Measurements from ENCODE around the gene SAYSD1.

The SAYSD1 gene

GRCh38 chr6:39108041-39108839, 6.7 kb downstream of the SAYSD1 start:
- H3K4me3 ChIP-seq (ENCODE audit: low read depth, low read length), result no peak overlapping the region

DNA sequence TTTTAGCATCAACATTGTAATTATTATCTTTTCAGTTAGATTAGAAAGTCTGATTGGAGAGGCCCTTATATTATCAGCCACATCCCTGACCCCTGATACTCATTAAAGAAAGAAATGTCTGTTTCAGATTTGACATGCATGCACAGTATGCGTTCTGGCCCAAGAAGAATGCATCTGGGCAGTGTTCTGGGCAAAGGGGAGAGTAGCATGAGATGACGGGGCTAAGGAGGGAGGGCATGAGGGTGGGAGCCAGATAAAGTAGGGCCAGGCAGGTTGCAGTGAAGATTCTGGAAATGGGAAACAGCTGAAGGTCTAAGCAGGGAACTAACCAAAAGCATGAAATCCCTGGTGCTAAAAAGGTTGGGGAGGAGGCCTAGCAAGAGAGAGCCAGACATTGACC, 7.3 kb downstream of the SAYSD1 start:
- no peak overlapping the region for H3K4me3 ChIP-seq (ENCODE audit: low read depth, low read length)

GRCh38 chr6:39107034-39107433, 8.0 kb downstream of the SAYSD1 start:
- no peak overlapping the region for H3K4me3 ChIP-seq (ENCODE audit: low read depth, low read length)

GRCh38 chr6:39104528-39104927, 10.5 kb downstream of the SAYSD1 start:
- H3K4me3 ChIP-seq (ENCODE audit: low read depth, low read length), result no peak overlapping the region

DNA sequence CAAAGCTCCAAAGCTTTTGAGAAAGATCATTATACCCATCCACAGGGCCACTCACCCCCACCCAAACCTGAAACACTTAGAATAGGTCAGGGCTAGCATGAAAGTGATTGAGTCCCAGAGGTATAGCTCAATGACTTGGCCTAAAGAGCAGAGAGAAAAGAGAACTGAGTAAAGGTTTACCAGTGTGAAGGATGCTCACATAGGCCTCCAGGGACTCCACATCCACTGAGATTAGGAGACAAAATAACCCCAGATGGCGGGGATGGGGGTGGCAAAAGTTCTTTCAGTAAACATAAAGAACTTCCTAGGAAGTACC, 12.2 kb downstream of the SAYSD1 start:
- H3K4me3 ChIP-seq (ENCODE audit: low read depth, low read length), result no peak overlapping the region

- H3K4me3 ChIP-seq (ENCODE audit: low read depth, low read length), result no peak overlapping the region
Measured at GRCh38 chr6:39102071-39102820, 12.7 kb downstream of the SAYSD1 start.

DNA sequence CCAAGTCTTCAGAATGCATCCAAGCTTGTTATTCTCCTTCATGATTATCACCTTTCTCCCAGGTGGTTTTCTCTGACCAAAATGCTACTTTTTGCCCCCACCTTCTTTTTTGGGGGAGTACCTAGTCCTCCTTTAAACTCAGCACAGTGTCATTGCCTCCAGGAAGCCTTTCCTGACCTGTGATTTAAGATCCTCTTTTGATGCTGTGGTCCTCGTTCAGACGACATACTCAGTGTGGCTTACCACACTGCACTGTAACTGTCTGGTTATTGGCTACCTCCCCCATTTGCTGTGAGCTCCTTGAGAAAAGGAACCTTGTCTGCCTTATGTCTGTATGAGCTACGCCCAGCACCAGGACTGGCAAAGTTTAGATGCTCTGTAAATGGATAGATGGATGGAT, 14.6 kb downstream of the SAYSD1 start:
- no peak overlapping the region for H3K4me3 ChIP-seq (ENCODE audit: low read depth, low read length)

GRCh38 chr6:39095578-39095977, 19.4 kb downstream of the SAYSD1 start:
- no peak overlapping the region for H3K4me3 ChIP-seq (ENCODE audit: low read depth, low read length)

DNA sequence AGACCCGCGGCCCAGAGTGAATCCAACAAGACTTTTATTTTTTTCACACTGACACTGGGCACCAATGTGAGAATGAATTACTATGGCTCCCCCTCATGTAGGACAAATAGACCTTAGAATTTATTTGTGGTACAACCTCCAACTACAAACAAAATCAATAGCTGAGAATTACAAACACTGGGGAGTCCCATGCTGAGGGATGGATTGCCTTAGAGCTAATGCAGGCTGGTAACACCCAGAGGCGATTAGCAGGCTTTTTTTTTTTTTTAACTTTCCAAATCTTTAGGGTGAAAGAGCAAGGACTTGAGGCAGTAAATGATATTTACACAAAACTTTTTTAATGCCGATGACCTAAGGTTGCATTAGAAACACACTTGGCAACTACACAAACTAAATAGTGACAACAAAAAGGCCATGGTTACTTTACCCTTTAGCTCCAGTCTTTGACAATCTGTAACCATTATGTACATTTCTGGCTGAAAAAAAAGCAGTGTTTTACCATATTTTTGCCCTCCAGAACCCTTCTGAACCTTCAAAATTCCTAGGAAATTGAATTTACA, 21.8 kb downstream of the SAYSD1 start:
- H3K4me3 ChIP-seq (ENCODE audit: low read depth, low read length), result no peak overlapping the region

GRCh38 chr6:39092124-39092523, 22.9 kb downstream of the SAYSD1 start:
- no peak overlapping the region for H3K4me3 ChIP-seq (ENCODE audit: low read depth, low read length)

- no peak overlapping the region for H3K4me3 ChIP-seq (ENCODE audit: low read depth, low read length)
Measured at GRCh38 chr6:39091220-39091619, 23.8 kb downstream of the SAYSD1 start.

DNA sequence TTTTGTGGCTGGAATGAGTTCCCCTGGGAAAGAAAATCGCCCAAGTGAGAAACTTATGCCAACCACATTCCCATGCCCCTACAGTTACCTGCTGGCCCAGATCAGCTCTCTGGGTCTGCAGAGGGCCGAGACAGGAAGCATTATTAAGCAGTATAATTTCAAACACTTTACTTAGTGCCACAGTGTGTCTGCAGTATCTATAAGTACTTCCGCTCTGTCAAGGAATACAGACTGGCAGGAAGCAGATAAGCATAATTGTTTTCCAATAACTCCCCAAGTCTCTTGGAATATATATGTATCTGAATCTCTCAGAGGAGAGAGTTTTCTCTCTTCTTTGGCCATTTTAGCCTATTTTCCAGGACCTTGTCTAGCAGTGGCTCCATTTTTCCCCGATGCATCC, 24.9 kb downstream of the SAYSD1 start:
- H3K4me3 ChIP-seq (ENCODE audit: low read depth, low read length), result no peak overlapping the region

GRCh38 chr6:39088331-39088730, 26.7 kb downstream of the SAYSD1 start:
- H3K4me3 ChIP-seq (ENCODE audit: low read depth, low read length), result no peak overlapping the region

DNA sequence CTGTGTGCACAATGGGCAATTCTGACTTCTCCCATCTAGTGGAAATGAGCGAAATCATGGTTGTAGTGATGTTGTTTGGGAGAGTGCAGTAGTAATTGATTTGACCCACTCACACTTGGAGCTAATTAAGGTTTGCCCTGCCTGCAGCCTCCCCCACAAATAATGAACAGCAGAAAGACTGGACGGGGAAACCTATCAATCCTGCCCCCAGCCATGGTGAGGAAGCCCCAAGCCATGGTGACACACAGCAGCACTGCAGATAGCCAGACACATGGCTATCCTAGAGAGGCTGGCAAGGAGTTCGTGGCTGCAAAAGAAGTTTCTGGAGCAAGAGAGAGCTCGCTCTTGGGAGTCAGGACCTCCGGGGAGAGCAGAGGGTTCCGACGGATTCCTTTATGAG, 27.8 kb downstream of the SAYSD1 start:
- no peak overlapping the region for H3K4me3 ChIP-seq (ENCODE audit: low read depth, low read length)

- H3K4me3 ChIP-seq (ENCODE audit: low read depth, low read length), result no peak overlapping the region
Measured at GRCh38 chr6:39086711-39087110, 28.3 kb downstream of the SAYSD1 start.

GRCh38 chr6:39086294-39086693, 28.7 kb downstream of the SAYSD1 start:
- H3K4me3 ChIP-seq (ENCODE audit: low read depth, low read length), result no peak overlapping the region

DNA sequence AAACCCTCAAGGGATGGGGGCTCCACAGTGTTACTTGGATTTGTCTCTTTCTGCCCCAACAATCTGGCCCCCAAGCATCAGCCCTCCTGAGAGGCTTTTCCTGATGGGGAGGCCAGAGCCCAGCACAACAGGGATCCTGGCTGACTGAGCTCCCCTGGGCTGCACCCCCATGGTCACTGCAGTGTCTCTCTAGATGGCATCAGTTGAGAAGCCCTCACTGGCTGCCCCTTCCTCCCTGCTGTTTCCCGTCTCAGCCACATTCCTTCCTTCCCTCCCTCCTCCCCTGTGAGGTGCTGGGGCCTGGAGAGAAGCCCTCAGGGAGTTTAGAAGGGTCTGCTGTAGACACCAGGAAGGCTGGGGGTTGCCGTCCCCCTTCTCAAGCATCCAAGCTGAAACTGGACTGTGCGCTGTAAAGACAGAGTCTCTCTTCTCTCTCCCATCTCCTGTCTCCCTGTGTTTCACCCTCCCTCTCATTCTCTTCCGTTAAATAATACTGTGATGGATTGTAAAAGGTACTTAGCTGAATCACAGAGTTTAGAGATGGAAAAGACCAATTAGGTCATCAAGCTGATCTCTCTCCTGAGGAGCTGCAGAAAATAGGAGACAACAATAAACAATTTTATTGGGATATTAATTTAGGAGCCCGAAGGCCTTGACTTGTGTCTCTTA, 29.7 kb downstream of the SAYSD1 start:
- no peak overlapping the region for H3K4me3 ChIP-seq (ENCODE audit: low read depth, low read length)

DNA sequence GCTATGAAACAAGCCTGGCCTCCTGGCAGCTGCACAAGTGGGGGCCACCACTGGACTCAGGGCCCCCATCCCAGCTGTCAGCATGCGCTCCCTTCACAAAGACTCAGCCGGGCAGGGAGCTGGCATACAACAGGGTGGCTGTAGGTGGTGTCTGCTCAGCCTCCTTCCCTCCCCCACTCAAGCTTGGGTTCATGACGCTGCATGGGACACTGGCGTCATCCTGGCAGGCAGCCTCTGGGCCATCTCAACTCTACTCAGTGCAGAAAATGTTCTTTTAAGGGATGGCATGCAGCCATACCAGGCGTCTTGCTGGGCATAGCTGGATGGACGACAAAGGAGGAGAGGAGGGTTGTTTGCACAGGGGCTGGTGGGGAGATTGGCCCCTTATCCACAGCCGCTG, 30.5 kb downstream of the SAYSD1 start:
- no peak overlapping the region for H3K4me3 ChIP-seq (ENCODE audit: low read depth, low read length)

DNA sequence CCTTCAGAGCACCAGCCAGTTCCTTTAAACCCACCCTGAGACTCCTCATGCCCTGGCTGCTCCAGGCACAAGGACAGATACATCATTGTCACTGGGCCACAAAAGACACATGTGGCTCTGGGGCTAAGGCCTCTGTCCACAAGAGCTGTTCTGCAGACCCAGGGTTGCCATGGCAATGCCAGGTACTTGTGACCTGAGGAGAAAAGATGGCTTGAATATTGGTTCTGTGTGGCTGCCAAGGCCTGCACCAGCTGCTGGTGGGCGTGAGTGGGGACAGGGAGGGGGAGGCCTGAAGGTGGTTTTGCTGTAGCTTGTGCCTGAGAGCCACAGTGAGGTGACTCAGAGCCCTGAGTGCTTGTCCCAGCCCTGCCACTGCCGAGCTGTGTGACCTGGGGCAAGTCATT, 31.8 kb downstream of the SAYSD1 start:
- H3K4me3 ChIP-seq (ENCODE audit: low read depth, low read length), result no peak overlapping the region

GRCh38 chr6:39082310-39082709, 32.7 kb downstream of the SAYSD1 start:
- H3K4me3 ChIP-seq (ENCODE audit: low read depth, low read length), result no peak overlapping the region

DNA sequence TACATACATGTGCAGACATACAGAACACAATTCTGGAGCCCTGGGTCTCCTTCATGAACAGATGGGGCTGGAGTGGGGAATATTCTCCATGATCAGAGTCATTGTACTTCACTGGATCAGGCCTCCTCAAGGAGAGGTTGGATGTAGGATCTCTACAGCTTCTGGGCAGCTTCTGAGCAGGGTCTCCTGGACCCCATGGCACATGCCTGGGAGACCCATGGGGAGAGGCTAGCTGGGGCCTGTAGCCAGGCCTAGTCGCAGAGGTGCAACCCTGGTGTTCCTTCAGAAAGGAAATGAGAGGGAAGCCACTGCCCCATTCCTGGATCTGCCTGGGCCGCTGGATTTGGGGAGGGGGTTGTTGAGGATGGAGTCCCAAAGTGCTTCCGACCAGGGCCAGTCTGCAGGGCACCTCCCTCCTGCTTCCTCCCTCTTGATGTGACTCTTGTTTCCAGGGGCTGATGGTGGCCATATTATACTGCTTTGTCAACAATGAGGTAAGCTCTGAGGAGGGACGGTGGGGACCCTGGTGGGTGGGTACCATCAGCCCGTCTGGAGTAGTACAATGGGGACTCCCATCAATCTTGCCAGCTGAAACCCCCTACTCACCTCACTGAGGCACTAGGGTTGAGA, 34.6 kb downstream of the SAYSD1 start:
- H3K4me3 ChIP-seq (ENCODE audit: low read depth, low read length), result no peak overlapping the region
